ENCODE measurements around the gene ACER1. TPM values are rescaled to one million over a fixed set of nuclear protein-coding genes. Genes with fewer than 3 reads are reported as not detected.
"Not testable (repeated sequence)": the region's sequence is repeated elsewhere in the genome, so short reads cannot be mapped to it uniquely, and the experiment has no call there.

The ACER1 gene
- total and polyA plus RNA-seq, 5 donors from 2014 or later: 0.54 to 3.4 (median 0.98) TPM

GRCh38 chr19:6355321-6356040 is 22.1 kb upstream of the ACER1 start:
- H3K27ac Mint-ChIP-seq; H3K27me3 ChIP-seq (ENCODE audit: control insufficient read depth, insufficient read depth, low read length); H3K4me3 ChIP-seq (ENCODE audit: low read depth, low read length); H3K4me1 ChIP-seq (ENCODE audit: control insufficient read depth, insufficient read depth, low read length, poor library complexity, severe bottlenecking); ATAC-seq (ENCODE audit: low read depth in 2 of 2); DNase-seq; H3K9me3 ChIP-seq (ENCODE audit: control insufficient read depth in 2 of 2, low read length in 2 of 2); H3K27me3 Mint-ChIP-seq; H3K27ac ChIP-seq (ENCODE audit: insufficient read depth, low read length, poor library complexity, severe bottlenecking); H3K4me1 Mint-ChIP-seq; H3K9me3 Mint-ChIP-seq; H3K4me3 Mint-ChIP-seq: not testable (repeated sequence)
- H3K36me3 ChIP-seq (ENCODE audit: control insufficient read depth, insufficient read depth, low read length): peaks cover 14% of the 10 kb centered on the region
- peaks cover 14% of the 10 kb centered on the region for H3K36me3 Mint-ChIP-seq

DNA sequence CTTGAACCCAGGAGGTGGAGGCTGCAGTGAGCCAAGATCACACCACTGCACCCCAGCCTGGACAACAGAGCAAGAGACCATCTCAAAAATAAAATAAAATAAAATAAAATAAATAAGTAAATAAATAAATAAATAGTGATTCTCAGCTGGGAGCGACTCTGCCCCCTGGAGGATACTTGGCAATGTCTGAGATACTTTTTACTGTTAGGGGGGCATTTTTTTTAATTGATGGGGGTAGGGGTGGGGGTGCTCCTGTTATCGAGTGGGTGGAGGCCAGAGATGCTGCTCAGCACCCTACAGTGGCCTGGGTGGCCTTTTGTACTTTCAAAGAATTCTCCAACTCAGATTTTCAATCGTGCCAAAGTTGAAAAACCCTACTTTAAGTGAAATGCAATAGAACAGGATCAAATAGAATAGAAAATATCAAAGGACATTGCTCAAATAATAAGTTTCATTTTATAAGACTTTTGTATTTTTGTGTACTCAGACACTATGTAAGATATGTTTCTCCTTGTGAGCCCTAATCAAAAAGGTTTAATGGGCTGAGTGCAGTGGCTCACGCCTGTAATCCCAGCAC is 20.8 kb upstream of the ACER1 start:
- Histone ChIP-seq H3K4me3 (ENCODE audit: low read depth, low read length) (no peak overlapping the region), H3K36me3 (ENCODE audit: control insufficient read depth, insufficient read depth, low read length) (peaks cover 14% of the 10 kb centered on the region), H3K4me1 (ENCODE audit: control insufficient read depth, insufficient read depth, low read length, poor library complexity, severe bottlenecking) (no peaks in the 10 kb centered on the region), H3K27me3 (ENCODE audit: control insufficient read depth, insufficient read depth, low read length) (no peaks in the 10 kb centered on the region), H3K27ac (ENCODE audit: insufficient read depth, low read length, poor library complexity, severe bottlenecking) (no peak overlapping the region), H3K9me3 (ENCODE audit: control insufficient read depth in 2 of 2, low read length in 2 of 2) (no peaks in the 10 kb centered on the region)
- Mint-ChIP-seq H3K27me3 (no peaks in the 10 kb centered on the region), H3K9me3 (no peaks in the 10 kb centered on the region), H3K4me3 (no peak overlapping the region), H3K4me1 (no peaks in the 10 kb centered on the region), H3K27ac (no peak overlapping the region), H3K36me3 (peaks cover 14% of the 10 kb centered on the region)
- ATAC-seq (ENCODE audit: low read depth in 2 of 2) (no peak), DNase-seq (no peak)

GRCh38 chr19:6352381-6353165 is 19.2 kb upstream of the ACER1 start:
- Histone ChIP-seq H3K27me3 (ENCODE audit: control insufficient read depth, insufficient read depth, low read length) (no peaks in the 10 kb centered on the region), H3K4me3 (ENCODE audit: low read depth, low read length) (no peak overlapping the region), H3K4me1 (ENCODE audit: control insufficient read depth, insufficient read depth, low read length, poor library complexity, severe bottlenecking) (no peaks in the 10 kb centered on the region), H3K36me3 (ENCODE audit: control insufficient read depth, insufficient read depth, low read length) (peaks cover 14% of the 10 kb centered on the region), H3K27ac (ENCODE audit: insufficient read depth, low read length, poor library complexity, severe bottlenecking) (no peak overlapping the region), H3K9me3 (ENCODE audit: control insufficient read depth in 2 of 2, low read length in 2 of 2) (no peaks in the 10 kb centered on the region)
- DNase-seq (no peak), ATAC-seq (ENCODE audit: low read depth in 2 of 2) (no peak)
- Mint-ChIP-seq H3K4me1 (no peaks in the 10 kb centered on the region), H3K9me3 (no peaks in the 10 kb centered on the region), H3K27ac (no peak overlapping the region), H3K27me3 (no peaks in the 10 kb centered on the region), H3K4me3 (no peak overlapping the region), H3K36me3 (peaks cover 15% of the 10 kb centered on the region)

DNA sequence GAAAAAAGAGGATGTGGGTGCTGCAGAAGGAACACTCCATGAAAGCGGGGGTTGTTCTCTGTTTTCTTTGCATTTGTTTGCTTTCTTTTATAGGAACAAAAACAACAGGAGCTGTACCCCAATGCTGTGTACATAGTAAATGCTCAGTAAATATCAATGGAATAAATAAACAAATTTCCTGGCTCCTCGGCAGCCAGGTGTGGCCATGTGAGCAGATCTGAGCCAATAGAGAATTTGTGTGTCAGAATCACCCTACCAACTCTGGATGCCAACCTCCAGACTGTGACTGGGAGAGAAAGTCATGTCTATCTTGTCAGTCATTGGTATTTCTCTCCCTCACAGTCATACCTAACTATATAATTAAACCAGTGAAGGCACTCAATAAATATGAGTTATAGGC is 17.3 kb upstream of the ACER1 start:
- peaks cover 18% of the 10 kb centered on the region for H3K36me3 Mint-ChIP-seq

DNA sequence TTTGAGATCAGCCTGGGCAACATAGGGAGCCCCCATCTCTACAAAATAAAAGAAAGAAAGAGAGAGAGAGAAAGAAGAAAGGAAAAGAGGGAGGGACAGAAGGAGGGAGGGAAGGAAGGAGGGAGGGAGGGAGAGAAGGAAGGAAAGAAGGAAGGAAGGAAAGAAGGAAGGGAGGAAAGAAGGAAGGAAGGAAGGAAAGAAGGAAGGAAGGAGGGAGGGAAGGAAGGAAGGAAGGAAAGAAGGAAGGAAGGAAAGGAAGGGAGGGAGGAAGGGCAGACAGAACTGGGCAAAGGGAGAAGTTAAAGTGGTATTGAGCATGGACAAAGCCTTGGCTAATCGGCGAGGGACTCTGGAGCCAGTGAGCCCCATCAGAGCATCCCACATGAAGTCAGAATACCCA is 15.9 kb upstream of the ACER1 start:
- H3K27me3 Mint-ChIP-seq; H3K9me3 ChIP-seq (ENCODE audit: control insufficient read depth in 2 of 2, low read length in 2 of 2); DNase-seq; H3K4me1 ChIP-seq (ENCODE audit: control insufficient read depth, insufficient read depth, low read length, poor library complexity, severe bottlenecking); H3K27ac ChIP-seq (ENCODE audit: insufficient read depth, low read length, poor library complexity, severe bottlenecking); H3K9me3 Mint-ChIP-seq; H3K4me3 Mint-ChIP-seq; H3K4me3 ChIP-seq (ENCODE audit: low read depth, low read length); H3K4me1 Mint-ChIP-seq; ATAC-seq (ENCODE audit: low read depth in 2 of 2); H3K27me3 ChIP-seq (ENCODE audit: control insufficient read depth, insufficient read depth, low read length); H3K27ac Mint-ChIP-seq: not testable (repeated sequence)
- H3K36me3 ChIP-seq (ENCODE audit: control insufficient read depth, insufficient read depth, low read length): peaks cover 10% of the 10 kb centered on the region
- H3K36me3 Mint-ChIP-seq: peaks cover 18% of the 10 kb centered on the region

More for the DNA sequence above, 17.3 kb upstream of the ACER1 start:
- Histone ChIP-seq H3K9me3 (ENCODE audit: control insufficient read depth in 2 of 2, low read length in 2 of 2) (no peaks in the 10 kb centered on the region), H3K27me3 (ENCODE audit: control insufficient read depth, insufficient read depth, low read length) (no peaks in the 10 kb centered on the region), H3K27ac (ENCODE audit: insufficient read depth, low read length, poor library complexity, severe bottlenecking) (no peak overlapping the region), H3K4me3 (ENCODE audit: low read depth, low read length) (no peak overlapping the region), H3K36me3 (ENCODE audit: control insufficient read depth, insufficient read depth, low read length) (peaks cover 10% of the 10 kb centered on the region), H3K4me1 (ENCODE audit: control insufficient read depth, insufficient read depth, low read length, poor library complexity, severe bottlenecking) (no peaks in the 10 kb centered on the region)
- ATAC-seq (ENCODE audit: low read depth in 2 of 2) (no peak), DNase-seq (no peak)
- Mint-ChIP-seq H3K4me1 (no peaks in the 10 kb centered on the region), H3K27ac (no peak overlapping the region), H3K9me3 (no peaks in the 10 kb centered on the region), H3K4me3 (no peak overlapping the region), H3K27me3 (no peaks in the 10 kb centered on the region)

GRCh38 chr19:6343462-6343861 is 10.1 kb upstream of the ACER1 start:
- Histone ChIP-seq H3K4me3 (ENCODE audit: low read depth, low read length) (no peak overlapping the region), H3K4me1 (ENCODE audit: control insufficient read depth, insufficient read depth, low read length, poor library complexity, severe bottlenecking) (no peaks in the 10 kb centered on the region), H3K27me3 (ENCODE audit: control insufficient read depth, insufficient read depth, low read length) (no peaks in the 10 kb centered on the region), H3K36me3 (ENCODE audit: control insufficient read depth, insufficient read depth, low read length) (no peaks in the 10 kb centered on the region), H3K27ac (ENCODE audit: insufficient read depth, low read length, poor library complexity, severe bottlenecking) (no peak overlapping the region), H3K9me3 (ENCODE audit: control insufficient read depth in 2 of 2, low read length in 2 of 2) (peaks cover 0 to 3% of the 10 kb centered on the region in 2 experiments)
- Mint-ChIP-seq H3K27ac (no peak overlapping the region), H3K4me1 (peaks cover 0 to 2% (median 0%) of the 10 kb centered on the region in 4 donors), H3K27me3 (no peaks in the 10 kb centered on the region), H3K9me3 (no peaks in the 10 kb centered on the region), H3K4me3 (no peak overlapping the region), H3K36me3 (peaks cover 5% of the 10 kb centered on the region)
- ATAC-seq (ENCODE audit: low read depth in 2 of 2) (no peak), DNase-seq (no peak)

- H3K36me3 ChIP-seq (ENCODE audit: control insufficient read depth, insufficient read depth, low read length): no peaks in the 10 kb centered on the region
- no peak overlapping the region for H3K27ac Mint-ChIP-seq
- no peak overlapping the region for H3K4me3 Mint-ChIP-seq
- DNase-seq (no peak), ATAC-seq (ENCODE audit: low read depth in 2 of 2) (no peak)
- no peak overlapping the region for H3K4me3 ChIP-seq (ENCODE audit: low read depth, low read length)
- H3K27me3 ChIP-seq (ENCODE audit: control insufficient read depth, insufficient read depth, low read length): no peaks in the 10 kb centered on the region
- H3K4me1 ChIP-seq (ENCODE audit: control insufficient read depth, insufficient read depth, low read length, poor library complexity, severe bottlenecking): no peaks in the 10 kb centered on the region
- H3K9me3 Mint-ChIP-seq: no peaks in the 10 kb centered on the region
- H3K4me1 Mint-ChIP-seq: peaks cover 0 to 2% (median 0%) of the 10 kb centered on the region in 4 donors
- H3K27me3 Mint-ChIP-seq: no peaks in the 10 kb centered on the region
- peaks cover 0 to 3% of the 10 kb centered on the region in 2 experiments for H3K9me3 ChIP-seq (ENCODE audit: control insufficient read depth in 2 of 2, low read length in 2 of 2)
- no peaks in the 10 kb centered on the region for H3K36me3 Mint-ChIP-seq
- H3K27ac ChIP-seq (ENCODE audit: insufficient read depth, low read length, poor library complexity, severe bottlenecking): no peak overlapping the region
Measured at GRCh38 chr19:6340493-6341201, 7.2 kb upstream of the ACER1 start.
